GM12878 (cell line): ENCODE measurements around the gene DRAXIN. TPM values are rescaled to one million over a fixed set of nuclear protein-coding genes. Genes with fewer than 3 reads are reported as not detected.
A peak's percentile ranks its signal among the peaks of the same experiment; 100 is the strongest.

Experiments
- ATAC-seq: fragments of 200-7000 bp; cut with Tn5 transposase; 3 replicates; pipeline ENCODE4 v1.9.1; 2020; ENCODE audit warnings: mild to moderate bottlenecking, moderate library complexity
- BruUV-seq: library from RNA; stranded (reverse); fragments of 400-500 nt; replicated peaks from 2 replicates; lab custom pipeline; 2021; lab: Mats Ljungman, UMichigan
- CTCF ChIA-PET: fragments of 300-600 bp; sonication (Branson Sonifier 250); formaldehyde crosslinking; extraction: SDS; loops from one replicate; lab custom pipeline; 2021; ENCODE audit warnings: inconsistent platforms; lab: Yijun Ruan, JAX
- POLR2A ChIA-PET: fragments of 350-600 bp; formaldehyde crosslinking; extraction: SDS; loops from one replicate; lab custom pipeline; 2021; ENCODE audit warnings: inconsistent platforms; lab: Charles Lee
- RAD21 ChIA-PET: fragments of 300-600 bp; sonication (Branson Sonifier 250); formaldehyde crosslinking; loops from one replicate; lab custom pipeline; 2023; ENCODE audit warnings: antibody characterized with exemption; ENCODE audit not compliant: unreplicated experiment; lab: Charles Lee
- SMC1A ChIA-PET: fragments of 300-600 bp; sonication (Branson Sonifier 250); formaldehyde crosslinking; loops from one replicate; lab custom pipeline; 2023; ENCODE audit not compliant: unreplicated experiment, uncharacterized antibody; lab: Charles Lee
- DNase-seq: peaks from one replicate; pipeline ENCODE4 v3.0.0-alpha.2; 2011; ENCODE audit warnings: low read depth, low spot score
- FAIRE-seq: peaks from 3 replicates; lab custom pipeline; 2011; peaks lifted over from hg19 to GRCh38; lab: Jason Lieb, UNC
- H2AFZ ChIP-seq: 2 replicates; pipeline ENCODE4 v1.6.0; 2011; ENCODE audit warnings: low read depth, low read length, control low read depth; ENCODE audit not compliant: control insufficient read depth
- H3K27ac ChIP-seq: 2 replicates; pipeline ENCODE4 v1.5.1; 2011; ENCODE audit warnings: control low read depth; ENCODE audit not compliant: control insufficient read depth, insufficient read depth
- H3K27me3 ChIP-seq, 2 experiments: replicated peaks in 1 of 2; 2 replicates each; pipeline versions ENCODE4 v1.6.0 to v1.6.1; 2011; ENCODE audit warnings: low read length in 1 of 2; ENCODE audit not compliant: control insufficient read depth in 2 of 2, insufficient read depth in 2 of 2
- H3K36me3 ChIP-seq, 2 experiments: 2 replicates each; pipeline ENCODE4 v1.5.1; 2011; ENCODE audit warnings: low read length in 1 of 2; ENCODE audit not compliant: control insufficient read depth in 2 of 2, insufficient read depth in 2 of 2
- H3K4me1 ChIP-seq: 2 replicates; pipeline ENCODE4 v1.6.1; 2011; ENCODE audit warnings: mild to moderate bottlenecking, low read length, moderate library complexity, mixed read lengths; ENCODE audit not compliant: control insufficient read depth, insufficient read depth
- H3K4me2 ChIP-seq: 2 replicates; pipeline ENCODE4 v1.6.0; 2011; ENCODE audit warnings: control low read depth; ENCODE audit not compliant: control insufficient read depth, insufficient read depth
- H3K4me3 ChIP-seq: fragments of 200-600 bp; sonication (generic); 2 replicates; pipeline ENCODE4 v1.5.1; 2016
- H3K79me2 ChIP-seq: 2 replicates; pipeline ENCODE4 v1.6.0; 2011; ENCODE audit warnings: low read length; ENCODE audit not compliant: control insufficient read depth, insufficient read depth
- H3K9ac ChIP-seq: 2 replicates; pipeline ENCODE4 v1.8.0; 2011; ENCODE audit warnings: low read length, control low read depth, mixed read lengths; ENCODE audit not compliant: control insufficient read depth, insufficient read depth
- H3K9me3 ChIP-seq: replicated peaks from 3 replicates; pipeline ENCODE4 v1.5.1; 2011; ENCODE audit warnings: mild to moderate bottlenecking, low read length; ENCODE audit not compliant: control insufficient read depth, insufficient read depth
- H4K20me1 ChIP-seq: 2 replicates; pipeline ENCODE4 v1.6.0; 2011; ENCODE audit not compliant: control insufficient read depth, insufficient read depth
- BMI1 ChIP-seq: fragments of 450-650 bp; IDR thresholded peaks from 2 replicates; pipeline ENCODE4 v1.6.1; 2016; ENCODE audit warnings: mild to moderate bottlenecking, moderate library complexity, borderline replicate concordance
- E2F4 ChIP-seq: IDR thresholded peaks from 2 replicates; pipeline ENCODE4 v1.6.1; 2012; ENCODE audit warnings: low read depth, low read length, improper control_type of control experiment
- FOS ChIP-seq: IDR thresholded peaks from 3 replicates; pipeline ENCODE4 v1.6.1; 2011; ENCODE audit warnings: borderline replicate concordance; ENCODE audit not compliant: insufficient read length; ENCODE audit errors: extremely low read depth
- FOXK2 ChIP-seq: fragments of 450-650 bp; IDR thresholded peaks from 2 replicates; pipeline ENCODE4 v1.6.1; 2017; ENCODE audit warnings: mild to moderate bottlenecking, moderate library complexity
- HCFC1 ChIP-seq: fragments of 150-350 bp; IDR thresholded peaks from 2 replicates; pipeline ENCODE4 v1.6.1; 2014; ENCODE audit warnings: low read length
- IKZF1 ChIP-seq: fragments of 450-650 bp; conservative IDR thresholded peaks from 2 replicates; pipeline ENCODE4 v1.6.1; 2017; ENCODE audit warnings: antibody characterized with exemption, mild to moderate bottlenecking
- IKZF2 ChIP-seq, 2 experiments: fragments of 450-650 bp; IDR thresholded peaks; 2 replicates each; pipeline ENCODE4 v1.6.1; 2017; ENCODE audit warnings: mild to moderate bottlenecking in 2 of 2, moderate library complexity in 2 of 2
- MEF2A ChIP-seq: IDR thresholded peaks from 2 replicates; pipeline ENCODE4 v1.6.1; 2011; ENCODE audit warnings: low read depth, mild to moderate bottlenecking, low read length, moderate library complexity; ENCODE audit not compliant: insufficient read depth
- NFYA ChIP-seq: IDR thresholded peaks from 2 replicates; pipeline ENCODE4 v1.6.1; 2011; ENCODE audit warnings: low read depth, mild to moderate bottlenecking, low read length, improper control_type of control experiment, borderline replicate concordance
- POLR2AphosphoS2 ChIP-seq: IDR thresholded peaks from 2 replicates; pipeline ENCODE4 v1.6.1; 2011; ENCODE audit warnings: low read depth, mild to moderate bottlenecking, low read length, improper control_type of control experiment, moderate library complexity
- RAD21 ChIP-seq: IDR thresholded peaks from 2 replicates; pipeline ENCODE4 v1.6.1; 2011; ENCODE audit warnings: mild to moderate bottlenecking, low read depth, low read length, moderate library complexity; ENCODE audit not compliant: insufficient read depth
- RUNX3 ChIP-seq: IDR thresholded peaks from 2 replicates; pipeline ENCODE4 v1.6.1; 2012; ENCODE audit warnings: low read length, inconsistent platforms
- STAT1 ChIP-seq: fragments of 450-650 bp; conservative IDR thresholded peaks from 2 replicates; pipeline ENCODE4 v1.6.1; 2014; ENCODE audit warnings: antibody characterized with exemption, mild to moderate bottlenecking
- SUPT20H ChIP-seq: IDR thresholded peaks from 2 replicates; pipeline ENCODE4 v1.6.1; 2011; ENCODE audit warnings: low read depth, mild to moderate bottlenecking, low read length, moderate library complexity, borderline replicate concordance; ENCODE audit not compliant: control insufficient read depth
- ZBED1 ChIP-seq: IDR thresholded peaks from 2 replicates; pipeline ENCODE4 v1.6.1; 2016; ENCODE audit warnings: borderline replicate concordance
- ZBTB33 ChIP-seq: fragments of 450-650 bp; IDR thresholded peaks from 2 replicates; pipeline ENCODE4 v1.6.1; 2017; ENCODE audit warnings: mild to moderate bottlenecking
- ZNF207 ChIP-seq: fragments of 450-650 bp; IDR thresholded peaks from 2 replicates; pipeline ENCODE4 v1.6.1; 2014; ENCODE audit warnings: antibody characterized with exemption, mild to moderate bottlenecking, borderline replicate concordance
- ZNF384 ChIP-seq: IDR thresholded peaks from 2 replicates; pipeline ENCODE4 v1.6.1; 2012; ENCODE audit warnings: low read depth, mild to moderate bottlenecking, low read length, improper control_type of control experiment, borderline replicate concordance
- WGBS: methylation state at CpG from one replicate; pipeline ENCODE4 v1.1.6; 2016; ENCODE audit warnings: low lambda C conversion rate; ENCODE audit not compliant: insufficient replicate concordance, insufficient coverage; ENCODE audit errors: missing lambda C conversion rate; 5-methylcytosine and 5-hydroxymethylcytosine counted together
- in situ Hi-C: fragments of 300-500 bp; cut with MboI; formaldehyde crosslinking; loops from 9 replicates; pipeline ENCODE4 v1.14.3; 2018; ENCODE audit warnings: mixed read lengths
- intact Hi-C: fragments of 100-400 bp; cut with micrococcal nuclease; formaldehyde crosslinking; loops from one replicate; pipeline ENCODE4 v1.14.2; 2022; ENCODE audit not compliant: unreplicated experiment
- polyA plus RNA-seq, 11 experiments: library from polyadenylated mRNA; depleted of rRNA in 4 of 11; unstranded in 6 of 11; stranded (reverse) in 5 of 11; fragments of >200 nt; fragmentation: Nextera tagmentation in 4 of 11; fragmentation: Illumina TruSeq in 1 of 11; extraction: Ambion mirVana in 4 of 11; extraction: Trizol in 1 of 11; gene quantifications; 1 replicate in 1 of 11; 2 replicates in 10 of 11; pipeline versions ENCODE4 v1.2.1 to v1.2.3, GENCODE V29; 2011 to 2016; ENCODE audit warnings: inconsistent platforms in 2 of 11, missing spikeins in 2 of 11, low read depth in 1 of 11
- total RNA-seq, 4 experiments: library from RNA; depleted of rRNA in 3 of 4; stranded (reverse); fragments of >200 nt in 3 of 4; fragmentation: Illumina TruSeq in 1 of 4; extraction: Trizol in 1 of 4; gene quantifications; 2 replicates each; pipeline versions ENCODE4 v1.2.1 to v1.2.3, GENCODE V29; 2013 to 2021
- TF ChIP-seq, protein P1 (sequence below): IDR thresholded peaks from 2 replicates; pipeline ENCODE4 v1.6.1; 2011; ENCODE audit warnings: borderline replicate concordance, low read depth, mild to moderate bottlenecking, moderate library complexity, low read length; ENCODE audit not compliant: insufficient read depth, poor library complexity, severe bottlenecking

The DRAXIN gene
- total and polyA plus RNA-seq, 10 of the 15 experiments (the other 5 are each of a cell fraction or from before 2014, with no cell fraction given): 0.01 to 0.05 (median 0.03) TPM; not detected in 3

GRCh38 chr1:11693024-11693590 is 1.6 kb downstream of the DRAXIN start:
- Histone ChIP-seq H3K27me3 (peaks cover 9 to 16% of the 10 kb centered on the region in 2 experiments; a peak in 3 of 4 replicates), H4K20me1 (no peaks in the 10 kb centered on the region; the same call in 1 of the 2 replicates), H2AFZ (no peak overlapping the region), H3K27ac (no peak overlapping the region), H3K9me3 (no peaks in the 10 kb centered on the region), H3K9ac (no peak overlapping the region), H3K4me3 (no peak overlapping the region), H3K79me2 (no peaks in the 10 kb centered on the region), H3K4me1 (no peaks in the 10 kb centered on the region), H3K4me2 (no peak overlapping the region), H3K36me3 (no peaks in the 10 kb centered on the region)
- BruUV-seq: no TSS peak
- no peak for TF ChIP-seq ZNF384
- TF ChIP-seq FOXK2: no peak
- TF ChIP-seq BMI1: no peak
- no peak for TF ChIP-seq SUPT20H
- no peak for TF ChIP-seq ZBTB33
- TF ChIP-seq E2F4: no peak
- no peak for TF ChIP-seq STAT1
- no peak for TF ChIP-seq IKZF1
- TF ChIP-seq RUNX3: no peak
- no peak for TF ChIP-seq MEF2A
- TF ChIP-seq ZBED1: no peak
- no peak for TF ChIP-seq POLR2AphosphoS2
- TF ChIP-seq, protein P1, sequence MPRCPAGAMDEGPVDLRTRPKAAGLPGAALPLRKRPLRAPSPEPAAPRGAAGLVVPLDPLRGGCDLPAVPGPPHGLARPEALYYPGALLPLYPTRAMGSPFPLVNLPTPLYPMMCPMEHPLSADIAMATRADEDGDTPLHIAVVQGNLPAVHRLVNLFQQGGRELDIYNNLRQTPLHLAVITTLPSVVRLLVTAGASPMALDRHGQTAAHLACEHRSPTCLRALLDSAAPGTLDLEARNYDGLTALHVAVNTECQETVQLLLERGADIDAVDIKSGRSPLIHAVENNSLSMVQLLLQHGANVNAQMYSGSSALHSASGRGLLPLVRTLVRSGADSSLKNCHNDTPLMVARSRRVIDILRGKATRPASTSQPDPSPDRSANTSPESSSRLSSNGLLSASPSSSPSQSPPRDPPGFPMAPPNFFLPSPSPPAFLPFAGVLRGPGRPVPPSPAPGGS: no peak
- no peak for TF ChIP-seq ZNF207
- no peak for TF ChIP-seq HCFC1
- no peak for TF ChIP-seq FOS
- no peak for TF ChIP-seq IKZF2 (IDR thresholded peaks at IDR 0.05)
- TF ChIP-seq RAD21: no peak
- TF ChIP-seq NFYA: no peak
- peak; percentile 53 for ATAC-seq
- FAIRE-seq: no peak
- SMC1A ChIA-PET: no interaction called here
- RAD21 ChIA-PET: interaction anchor here (0.6 kb wide), 1 partner anchor 363 kb away, joined by 3 read pairs; no protein-coding TSS in a partner anchor
- CTCF ChIA-PET: no interaction called here
- POLR2A ChIA-PET: interaction anchor here (0.5 to 0.7 kb wide), 2 partner anchors 24 to 707 kb away, joined by 3 read pairs; no protein-coding TSS in a partner anchor
- intact Hi-C loops: no loop called here
- WGBS: 0% methylated on average over 6 of the region's 6 CpGs
- in situ Hi-C loops: no loop called here
- DNase-seq: no peak
